MCF 10A (cell line): ENCODE data around the gene TFDP1. TPM values are rescaled to one million over a fixed set of nuclear protein-coding genes. Genes with fewer than 3 reads are reported as not detected.

Experiments used
- BruUV-seq: library from RNA; stranded (reverse); fragments of 400-500 nt; replicated peaks from 2 replicates; lab custom pipeline; 2021; lab: Mats Ljungman, UMichigan
- CTCF ChIA-PET: fragments of 300-600 bp; sonication (Branson Sonifier 250); formaldehyde crosslinking; extraction: SDS; loops from one replicate; lab custom pipeline; 2021; ENCODE audit warnings: antibody characterized with exemption, inconsistent platforms; lab: Yijun Ruan, JAX
- POLR2A ChIA-PET: fragments of 300-600, 350-650 bp; sonication (Branson Sonifier 250); formaldehyde crosslinking; extraction: SDS; loops from one replicate; lab custom pipeline; 2020; ENCODE audit warnings: antibody characterized with exemption, inconsistent platforms; lab: Yijun Ruan, JAX
- DNase-seq: peaks from one replicate; pipeline ENCODE4 v3.0.0-alpha.2; 2018; ENCODE audit not compliant: unreplicated experiment
- H3K27ac Mint-ChIP-seq: one replicate; pipeline ENCODE4 v1.8.0; 2022; ENCODE audit warnings: mild to moderate bottlenecking, low read depth, mixed read lengths; ENCODE audit not compliant: unreplicated experiment
- H3K27me3 Mint-ChIP-seq: one replicate; pipeline ENCODE4 v1.8.0; 2022; ENCODE audit warnings: mixed read lengths; ENCODE audit not compliant: insufficient read depth, unreplicated experiment
- H3K36me3 Mint-ChIP-seq: one replicate; pipeline ENCODE4 v1.8.0; 2022; ENCODE audit warnings: mild to moderate bottlenecking, moderate library complexity, mixed read lengths; ENCODE audit not compliant: insufficient read depth, unreplicated experiment
- H3K4me1 Mint-ChIP-seq: one replicate; pipeline ENCODE4 v1.8.0; 2022; ENCODE audit warnings: mixed read lengths; ENCODE audit not compliant: insufficient read depth, unreplicated experiment
- H3K4me3 Mint-ChIP-seq: one replicate; pipeline ENCODE4 v1.8.0; 2022; ENCODE audit warnings: mild to moderate bottlenecking, moderate library complexity, mixed read lengths; ENCODE audit not compliant: unreplicated experiment
- H3K9me3 Mint-ChIP-seq: one replicate; pipeline ENCODE4 v1.8.0; 2022; ENCODE audit warnings: mixed read lengths; ENCODE audit not compliant: unreplicated experiment
- intact Hi-C: fragments of 100-400 bp; cut with micrococcal nuclease; formaldehyde crosslinking; loops from 2 replicates; pipeline ENCODE4 v1.14.1; 2022
- total RNA-seq: library from RNA; stranded (reverse); gene quantifications from 2 replicates; pipeline ENCODE4 v1.2.3, GENCODE V29; 2022
- TF ChIP-seq, protein P1 (sequence below): fragments of 200-600 bp; IDR thresholded peaks from one replicate; pipeline ENCODE4 v1.8.0; 2022; ENCODE audit warnings: antibody characterized with exemption, mild to moderate bottlenecking; ENCODE audit not compliant: unreplicated experiment

The TFDP1 gene
- total RNA-seq, 1 experiment from 2014 or later = 100 TPM

DNA sequence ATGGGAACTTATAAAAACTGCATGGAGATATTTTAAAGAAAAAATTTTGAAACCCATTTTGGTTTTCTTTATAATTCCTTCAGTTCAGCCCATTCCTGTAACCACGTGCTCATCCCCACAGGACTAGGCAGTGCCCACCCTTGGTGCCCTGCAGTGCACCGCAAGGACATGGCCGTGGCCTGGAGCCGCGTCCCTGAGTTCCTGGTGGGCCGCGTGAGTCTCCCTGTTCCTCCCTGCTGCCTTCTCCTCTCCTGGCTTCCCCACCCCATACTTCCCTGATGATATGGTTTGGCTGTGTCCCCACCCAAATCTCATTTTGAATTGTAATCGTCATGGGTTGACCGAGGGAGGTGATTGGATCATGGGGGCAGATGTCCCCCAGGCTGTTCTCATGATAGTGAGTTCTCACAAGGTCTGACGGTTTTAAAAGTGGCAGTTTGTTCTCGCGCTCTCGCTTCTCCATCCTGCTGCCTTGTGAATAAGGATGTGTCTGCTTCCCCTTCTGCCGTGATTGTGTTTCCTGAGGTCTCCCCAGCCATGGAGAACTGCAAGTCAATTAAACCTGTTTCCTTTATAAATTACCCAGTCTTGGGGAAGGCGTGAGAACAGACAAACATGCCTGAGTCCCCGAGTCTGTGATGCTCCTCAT is 31.6 kb upstream of the TFDP1 start:
- no peaks in the 10 kb centered on the region for H3K27me3 Mint-ChIP-seq
- TF ChIP-seq, protein P1, sequence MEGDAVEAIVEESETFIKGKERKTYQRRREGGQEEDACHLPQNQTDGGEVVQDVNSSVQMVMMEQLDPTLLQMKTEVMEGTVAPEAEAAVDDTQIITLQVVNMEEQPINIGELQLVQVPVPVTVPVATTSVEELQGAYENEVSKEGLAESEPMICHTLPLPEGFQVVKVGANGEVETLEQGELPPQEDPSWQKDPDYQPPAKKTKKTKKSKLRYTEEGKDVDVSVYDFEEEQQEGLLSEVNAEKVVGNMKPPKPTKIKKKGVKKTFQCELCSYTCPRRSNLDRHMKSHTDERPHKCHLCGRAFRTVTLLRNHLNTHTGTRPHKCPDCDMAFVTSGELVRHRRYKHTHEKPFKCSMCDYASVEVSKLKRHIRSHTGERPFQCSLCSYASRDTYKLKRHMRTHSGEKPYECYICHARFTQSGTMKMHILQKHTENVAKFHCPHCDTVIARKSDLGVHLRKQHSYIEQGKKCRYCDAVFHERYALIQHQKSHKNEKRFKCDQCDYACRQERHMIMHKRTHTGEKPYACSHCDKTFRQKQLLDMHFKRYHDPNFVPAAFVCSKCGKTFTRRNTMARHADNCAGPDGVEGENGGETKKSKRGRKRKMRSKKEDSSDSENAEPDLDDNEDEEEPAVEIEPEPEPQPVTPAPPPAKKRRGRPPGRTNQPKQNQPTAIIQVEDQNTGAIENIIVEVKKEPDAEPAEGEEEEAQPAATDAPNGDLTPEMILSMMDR = no peak
- no TSS peak for BruUV-seq
- POLR2A ChIA-PET = no interaction called here
- DNase-seq = no peak
- peaks cover 5% of the 10 kb centered on the region for H3K4me1 Mint-ChIP-seq
- H3K9me3 Mint-ChIP-seq = no peaks in the 10 kb centered on the region
- H3K36me3 Mint-ChIP-seq = peaks cover 53% of the 10 kb centered on the region
- intact Hi-C loops = no loop called here
- H3K27ac Mint-ChIP-seq = no peak overlapping the region
- CTCF ChIA-PET = no interaction called here
- H3K4me3 Mint-ChIP-seq = no peak overlapping the region

DNA sequence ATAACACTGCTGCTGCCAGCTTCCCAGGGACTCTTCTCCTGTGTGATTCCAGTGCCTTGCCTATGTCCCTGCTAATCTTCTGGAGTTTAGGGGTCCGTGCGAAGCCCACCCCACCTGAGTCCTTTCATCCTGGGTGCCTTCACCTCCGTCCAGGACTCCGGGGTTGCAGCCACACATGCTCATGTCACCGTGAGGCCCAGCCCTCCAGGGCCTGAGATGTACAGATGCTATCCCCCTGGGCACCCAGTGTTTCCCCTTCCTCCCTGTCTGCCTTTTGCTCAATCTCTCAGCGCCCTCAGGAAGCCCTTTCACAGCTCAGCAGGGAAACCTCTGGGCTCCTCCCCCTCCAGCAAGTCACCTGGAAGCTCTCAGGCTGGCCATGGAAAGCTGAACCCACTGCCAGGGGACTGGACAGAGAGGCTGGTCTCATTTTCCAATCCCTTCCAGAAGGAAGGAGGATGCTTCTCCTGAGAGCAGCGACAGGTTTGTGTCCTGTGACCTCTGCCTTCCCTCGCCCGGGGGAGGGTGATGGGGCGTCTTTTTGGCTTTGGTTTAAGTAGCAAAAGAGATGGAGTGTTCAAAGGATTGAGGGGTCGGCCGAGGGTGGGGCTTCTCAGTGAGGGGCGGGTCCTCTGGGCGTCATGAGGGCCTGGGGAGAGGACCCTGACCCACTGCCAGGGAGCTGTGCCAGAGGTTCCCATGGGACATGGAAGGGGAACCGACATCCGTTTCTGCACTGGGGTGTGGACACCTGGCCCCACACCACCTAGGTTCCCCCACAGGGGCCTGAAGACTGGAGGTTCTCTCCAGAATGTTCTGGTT is 30.8 kb upstream of the TFDP1 start:
- H3K36me3 Mint-ChIP-seq = peaks cover 53% of the 10 kb centered on the region
- no peaks in the 10 kb centered on the region for H3K9me3 Mint-ChIP-seq
- ChIA-PET POLR2A (interaction anchor here (0.7 kb wide), 1 partner anchor 58 kb away, joined by 4 read pairs; no protein-coding TSS in a partner anchor), CTCF (no interaction called here)
- TF ChIP-seq, protein P1 = no peak
- H3K27ac Mint-ChIP-seq = no peak overlapping the region
- DNase-seq = no peak
- no peaks in the 10 kb centered on the region for H3K27me3 Mint-ChIP-seq
- H3K4me1 Mint-ChIP-seq = peaks cover 5% of the 10 kb centered on the region
- BruUV-seq = no TSS peak
- H3K4me3 Mint-ChIP-seq = no peak overlapping the region
- intact Hi-C loops = no loop called here

DNA sequence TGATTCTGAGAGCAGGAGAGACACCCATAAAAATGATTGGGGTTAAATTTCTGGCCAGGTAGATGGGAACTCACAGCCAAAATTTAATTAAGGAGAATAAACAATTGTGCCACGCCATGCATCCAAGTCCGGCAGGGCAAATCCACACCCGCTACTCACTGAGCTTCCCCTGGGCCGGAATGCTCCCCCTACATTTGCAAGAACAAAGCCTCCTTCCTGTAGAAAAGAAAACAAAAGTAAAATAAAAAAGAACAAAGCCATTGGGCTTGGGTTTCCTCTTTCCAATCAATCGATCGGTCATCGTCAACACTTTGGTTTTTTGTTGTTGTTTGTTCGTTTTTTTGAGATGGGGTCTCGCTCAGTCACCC is 30.2 kb upstream of the TFDP1 start:
- Mint-ChIP-seq H3K9me3 (no peaks in the 10 kb centered on the region), H3K4me1 (peaks cover 5% of the 10 kb centered on the region), H3K4me3 (no peak overlapping the region), H3K27me3 (no peaks in the 10 kb centered on the region), H3K27ac (no peak overlapping the region), H3K36me3 (peaks cover 49% of the 10 kb centered on the region)
- TF ChIP-seq, protein P1 = no peak
- ChIA-PET POLR2A (no interaction called here), CTCF (no interaction called here)
- no TSS peak for BruUV-seq
- no peak for DNase-seq
- intact Hi-C loops = no loop called here

DNA sequence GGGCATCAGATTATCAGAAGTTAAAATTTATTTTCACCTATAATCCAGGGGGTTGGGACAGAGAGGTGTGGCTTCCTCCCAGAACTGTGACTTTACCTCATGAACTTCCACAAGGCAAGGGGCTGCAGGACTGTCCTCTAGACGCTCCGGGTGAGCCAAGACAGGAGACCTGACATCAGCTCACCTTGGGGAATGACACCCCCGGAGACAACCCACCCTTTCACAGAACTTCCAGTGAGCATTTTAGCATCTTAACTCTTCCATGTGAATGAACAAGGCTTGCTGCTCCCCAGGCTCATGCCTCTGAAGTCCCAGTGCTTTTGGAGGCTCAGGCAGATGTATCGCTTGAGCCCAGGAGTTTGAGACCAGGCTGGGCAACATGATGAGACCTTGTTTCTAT is 29.4 kb upstream of the TFDP1 start:
- Mint-ChIP-seq H3K4me3 (no peak overlapping the region), H3K9me3 (no peaks in the 10 kb centered on the region), H3K27ac (no peak overlapping the region), H3K36me3 (peaks cover 45% of the 10 kb centered on the region), H3K27me3 (no peaks in the 10 kb centered on the region), H3K4me1 (peaks cover 5% of the 10 kb centered on the region)
- TF ChIP-seq, protein P1 = no peak
- POLR2A ChIA-PET = no interaction called here
- BruUV-seq = no TSS peak
- CTCF ChIA-PET = no interaction called here
- intact Hi-C loops = no loop called here
- no peak for DNase-seq
